GM23338 (cell line): ENCODE data around the gene YWHAE.

Experiments used
- CTCF ChIP-seq, 2 experiments: fragments of 200-600 bp in 1 of 2; sonication (generic) in 1 of 2; conservative IDR thresholded peaks; 2 replicates each; pipeline versions ENCODE4 v1.5.1 to v1.6.1; 2016 to 2017; ENCODE audit warnings: antibody characterized with exemption in 2 of 2, low read depth in 2 of 2, mild to moderate bottlenecking in 2 of 2, moderate library complexity in 1 of 2
- POLR2AphosphoS5 ChIP-seq: IDR thresholded peaks from 2 replicates; pipeline ENCODE4 v1.6.1; 2016; ENCODE audit warnings: antibody characterized with exemption, low read depth

- TF ChIP-seq POLR2AphosphoS5, result no peak
- TF ChIP-seq CTCF (conservative IDR thresholded peaks at IDR 0.05; ENCODE audit: low read depth in 2 of 2), result no peak; a peak in 2 of 4 replicates
These were observed 39.0 kb downstream of the YWHAE start for GRCh38 chr17:1360975-1361374.
